CD4-positive, alpha-beta T cell treated with Interleukin-1 beta for 1 hour (primary cell): ENCODE measurements around the gene FIGN.

Experiments used
- DNase-seq, 2 donors: peaks; one replicate each; pipeline ENCODE4 v3.0.0-alpha.2; 2020 to 2022

Gene FIGN

DNA sequence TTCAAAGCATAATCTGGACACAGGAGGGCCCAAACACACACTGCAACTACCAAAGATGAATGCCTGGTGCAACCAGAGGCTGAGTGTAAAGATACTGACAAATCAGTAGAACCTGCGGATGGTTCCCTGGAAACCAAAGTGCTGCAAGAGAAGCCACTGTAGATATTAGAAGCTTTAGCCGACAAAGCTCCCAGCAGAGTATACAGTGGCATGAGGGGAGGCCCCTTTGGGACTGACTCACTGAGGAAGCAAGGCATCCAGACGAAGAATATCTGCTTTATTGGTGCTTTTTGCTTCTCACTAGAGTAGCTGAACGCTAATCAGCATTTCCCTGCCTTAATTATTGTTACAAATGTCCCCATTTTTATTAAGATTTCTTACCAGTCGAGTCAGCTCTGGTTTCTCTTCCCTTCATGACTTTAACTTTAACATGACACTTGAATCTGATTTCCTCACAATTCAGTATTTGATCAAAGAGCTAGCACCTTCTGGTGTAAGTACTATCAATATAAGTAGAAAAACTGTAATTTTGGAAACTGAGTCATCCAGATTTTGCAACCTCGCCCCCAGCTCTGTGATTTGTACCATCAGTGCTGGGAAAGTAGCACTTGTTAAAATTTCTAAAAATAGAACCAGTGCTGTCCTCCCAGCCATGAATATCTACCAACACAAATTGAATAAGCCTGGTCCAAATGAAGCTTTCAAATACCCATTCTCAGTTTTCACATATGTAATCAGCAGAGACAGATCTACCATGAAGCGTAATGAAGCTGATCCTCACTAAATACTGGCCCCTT is 34.2 kb downstream of the FIGN start:
- no peak for DNase-seq

DNA sequence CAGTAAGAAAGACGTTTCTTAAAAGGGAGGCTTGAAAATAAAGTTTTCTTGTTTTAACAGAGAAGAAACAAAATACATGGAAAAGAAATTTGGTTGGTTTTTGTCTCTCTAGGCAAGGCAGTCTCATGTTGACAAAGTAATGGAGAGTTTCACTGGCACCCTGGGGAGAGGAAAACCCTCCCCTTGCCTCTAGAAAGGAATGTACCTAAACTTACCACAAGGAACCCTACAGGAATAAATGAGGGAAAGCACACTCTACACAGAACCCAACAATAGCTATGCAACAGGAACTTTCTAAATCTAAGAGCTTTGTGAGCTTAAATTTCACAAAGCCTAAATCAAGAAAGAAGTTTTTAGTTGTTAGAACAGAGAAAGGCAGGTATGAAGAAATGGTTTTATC is 37.0 kb downstream of the FIGN start:
- no peak for DNase-seq

DNA sequence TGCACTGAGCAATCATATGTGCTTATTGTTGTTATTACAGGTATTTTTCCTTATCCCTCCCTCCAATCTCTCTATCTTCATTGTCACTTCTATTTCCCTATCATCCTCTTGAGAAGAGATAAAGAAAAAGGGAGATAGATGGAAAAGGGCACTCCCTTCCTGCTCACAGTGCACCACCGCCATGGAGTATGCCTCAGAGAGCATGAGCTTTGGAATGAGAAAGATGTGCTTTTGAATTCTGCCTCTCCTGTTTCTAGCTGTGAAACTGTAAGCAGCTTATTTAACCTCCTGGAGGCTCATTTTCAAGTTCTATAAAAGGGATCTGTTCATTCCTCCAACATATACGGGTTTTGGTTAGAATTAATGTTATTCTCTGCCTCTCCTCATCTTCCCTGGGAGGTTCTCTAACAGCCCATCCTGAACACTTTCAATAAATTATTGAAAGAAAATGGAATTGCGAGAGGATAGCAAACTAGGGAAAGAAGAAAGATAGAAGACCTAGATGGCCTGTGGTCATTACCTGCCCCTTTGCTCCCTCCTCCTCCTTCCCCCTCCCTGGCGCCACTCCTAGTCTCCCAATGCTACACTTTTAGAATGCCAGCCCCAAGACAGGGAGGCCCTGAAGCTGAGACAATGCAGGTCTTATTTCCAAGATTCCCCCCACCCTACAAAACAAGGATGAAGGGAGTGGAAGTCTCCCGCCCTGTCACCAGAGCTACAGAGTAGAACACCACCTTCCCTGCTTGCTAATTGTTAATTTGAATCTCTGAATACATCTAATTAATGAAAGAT is 37.8 kb downstream of the FIGN start:
- no peak for DNase-seq

DNA sequence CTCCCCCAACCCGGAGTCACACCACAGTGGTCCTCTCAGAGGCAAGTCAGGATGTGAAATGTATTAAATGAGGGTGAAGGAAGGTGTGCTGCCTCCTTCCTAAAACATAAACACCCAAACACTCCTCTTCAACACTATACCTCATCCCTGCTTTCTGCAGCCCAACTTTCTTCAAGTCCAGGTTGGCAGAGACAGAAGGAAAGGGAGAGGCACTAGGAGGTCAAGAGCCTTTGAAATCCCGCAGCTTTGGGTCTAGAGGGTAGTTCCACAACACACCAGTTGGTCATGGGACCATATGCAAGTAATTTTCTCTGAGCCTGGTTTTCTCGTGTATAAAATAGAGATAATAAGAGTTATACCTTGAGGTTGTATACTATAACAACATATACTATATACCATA is 38.4 kb downstream of the FIGN start:
- no peak for DNase-seq

DNA sequence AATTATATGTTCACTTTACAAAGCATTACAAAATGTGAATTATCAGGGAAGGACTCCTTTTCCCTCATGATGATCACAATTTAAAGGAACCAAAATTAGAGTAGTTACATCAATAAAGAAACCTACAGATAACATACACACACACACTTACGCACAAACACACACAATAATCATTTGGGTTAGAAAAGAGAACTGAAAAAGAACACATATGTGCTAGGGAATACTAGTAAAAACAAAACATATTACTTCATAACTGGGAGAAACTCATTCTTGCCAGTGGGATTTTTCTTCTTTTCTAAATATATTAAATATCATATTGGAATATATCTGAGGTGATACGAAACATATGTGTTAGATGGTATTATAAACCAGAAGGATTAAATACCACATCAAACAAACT is 42.3 kb downstream of the FIGN start:
- DNase-seq: no peak

DNA sequence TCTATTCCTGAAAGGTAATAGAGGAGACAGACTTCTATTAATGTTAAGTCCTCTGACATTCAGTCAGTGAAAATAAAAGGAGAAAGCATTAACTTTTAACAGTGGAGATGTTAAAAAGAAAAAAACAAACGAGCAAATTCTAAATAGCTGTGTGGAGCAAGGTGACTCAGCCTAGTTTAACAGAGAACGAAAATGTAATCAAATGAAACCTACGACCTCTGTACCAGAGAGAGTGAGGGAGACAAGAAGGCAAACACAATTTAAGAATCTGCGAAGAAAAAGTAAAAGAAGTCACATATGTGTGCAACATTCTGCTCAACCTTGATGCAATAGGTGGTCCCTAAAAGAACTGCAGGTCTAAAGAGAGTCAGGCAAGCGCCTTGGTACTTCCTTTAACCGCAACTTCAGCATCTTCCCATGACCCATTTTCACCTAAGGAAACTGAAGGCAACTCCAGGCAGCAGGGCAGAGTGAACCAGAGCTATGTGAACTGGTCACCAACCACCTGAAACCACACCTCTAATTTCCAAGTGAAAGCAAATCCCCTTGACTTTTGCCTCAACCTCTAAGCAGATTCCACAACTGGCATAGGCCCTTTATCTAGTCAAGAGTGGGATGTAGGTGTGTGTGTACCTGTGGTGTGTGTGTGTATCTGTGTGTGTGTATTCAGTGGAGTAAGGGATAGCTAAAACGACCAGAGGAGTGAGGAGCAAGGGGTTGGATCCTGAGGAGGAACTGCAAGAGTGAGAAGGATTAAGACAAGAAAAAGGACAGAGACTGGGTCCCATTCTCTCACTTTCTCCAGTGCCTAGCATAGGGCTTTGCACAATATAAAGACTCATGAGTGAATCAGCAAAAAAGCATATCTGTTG is 43.0 kb downstream of the FIGN start:
- DNase-seq: no peak

DNA sequence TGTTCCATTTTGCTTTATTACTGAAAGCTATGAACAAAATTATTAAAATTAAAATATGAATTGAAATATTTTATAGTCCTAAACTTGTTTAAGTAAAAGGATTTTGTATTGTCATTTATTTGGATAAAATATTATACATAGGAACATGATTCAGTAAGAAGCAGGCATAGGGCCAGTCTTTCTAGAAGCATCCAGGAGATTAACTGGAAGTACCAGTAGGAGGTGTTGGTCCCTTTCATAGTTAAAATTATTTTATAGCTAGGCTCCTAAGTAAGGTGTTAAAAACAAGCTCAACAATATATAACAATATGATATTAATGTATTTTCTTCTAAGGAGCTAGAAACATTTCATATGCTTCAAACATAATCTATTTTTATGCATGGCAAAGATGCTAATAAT is 43.7 kb downstream of the FIGN start:
- DNase-seq: no peak

DNA sequence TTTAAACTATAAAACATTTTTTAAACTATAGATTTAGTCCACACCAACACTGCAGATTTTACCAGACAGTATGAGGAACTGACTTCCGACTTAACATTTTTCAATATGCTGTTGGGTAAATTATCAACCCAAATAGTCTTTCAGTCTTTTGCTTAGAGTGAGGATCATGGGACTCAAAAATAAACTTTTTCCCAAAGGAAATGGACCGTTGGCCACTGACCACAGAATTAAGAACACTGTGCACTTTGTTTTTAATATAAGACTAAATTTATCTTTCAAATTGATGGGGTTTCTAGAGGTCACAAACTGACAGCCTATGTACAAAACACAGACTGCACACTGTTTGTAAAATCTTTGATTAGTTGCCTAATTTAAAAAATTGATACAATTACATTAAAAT is 44.9 kb downstream of the FIGN start:
- DNase-seq: no peak

DNA sequence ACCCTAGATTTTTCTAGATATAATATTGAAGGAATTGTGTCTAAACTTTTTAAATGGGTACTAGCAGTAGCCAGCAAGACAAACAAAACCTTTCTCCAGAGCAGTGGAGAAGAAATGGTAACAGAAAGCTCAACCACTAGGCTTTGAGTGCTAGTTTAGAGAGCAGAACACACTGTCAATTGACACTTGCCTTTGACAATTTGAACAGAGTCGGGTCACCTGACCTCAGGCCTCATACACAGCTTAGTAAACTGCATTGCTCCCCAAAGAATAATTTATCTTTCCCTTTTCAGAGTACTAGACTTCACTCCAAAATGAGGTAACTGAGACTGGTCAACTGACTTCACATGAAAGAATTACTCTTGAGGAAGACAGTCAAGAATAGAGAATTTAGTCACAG is 48.6 kb downstream of the FIGN start:
- DNase-seq: no peak

DNA sequence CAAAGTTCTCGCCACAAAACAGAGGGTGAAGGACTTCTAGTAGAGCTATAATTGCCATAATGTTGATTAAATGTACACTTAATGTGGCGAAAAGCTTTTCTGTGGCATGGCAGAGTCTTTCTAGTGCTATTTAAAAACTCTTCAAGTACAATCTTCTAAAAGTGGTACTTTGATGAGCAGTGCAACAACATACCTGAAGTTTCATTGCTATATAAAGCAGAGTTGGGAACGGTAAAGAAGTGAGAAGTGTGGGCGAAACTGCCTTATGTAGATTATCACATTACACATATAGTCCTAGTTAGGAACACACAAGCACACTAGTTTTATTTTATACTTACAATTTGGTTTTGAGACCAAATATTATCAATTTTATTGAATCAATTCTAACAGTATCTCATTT is 49.5 kb downstream of the FIGN start:
- DNase-seq: no peak

DNA sequence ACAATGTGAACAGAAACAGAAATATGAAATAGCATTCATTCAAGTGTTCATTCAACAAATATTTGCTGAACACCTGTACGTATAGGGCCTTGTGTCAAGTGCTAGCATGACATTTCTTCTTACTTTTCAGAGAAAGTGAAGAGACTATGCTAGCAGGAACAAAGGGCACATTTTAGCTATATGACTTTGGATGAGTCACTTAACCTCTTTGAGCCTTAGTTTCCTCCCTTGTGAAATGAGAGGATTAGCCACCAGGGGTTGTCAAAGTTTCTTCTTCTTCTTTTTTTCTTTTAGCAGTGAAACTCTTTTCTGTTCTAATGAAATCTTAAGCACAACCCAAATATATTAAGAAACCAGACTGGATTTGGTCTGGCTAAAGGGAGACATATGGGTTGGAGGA is 53.1 kb downstream of the FIGN start:
- DNase-seq: no peak

DNA sequence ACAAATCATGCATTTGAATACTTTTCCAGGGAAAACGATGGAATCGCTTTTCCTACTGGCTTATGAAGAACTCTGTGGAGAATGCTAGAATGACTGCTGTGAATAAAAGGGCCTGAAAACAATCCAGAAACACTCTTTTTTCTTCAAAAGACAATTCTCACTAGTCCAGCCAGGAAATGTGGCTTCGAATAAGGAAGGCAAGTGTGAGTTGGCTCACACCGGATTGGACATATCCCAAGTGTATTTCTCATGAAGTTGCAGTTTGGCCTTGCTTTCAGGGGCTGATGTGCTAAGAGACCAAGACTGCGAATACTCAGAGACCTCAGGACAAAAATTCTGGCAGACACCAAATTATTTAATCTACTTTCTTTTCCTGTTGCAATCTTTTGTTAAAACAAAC is 54.1 kb downstream of the FIGN start:
- DNase-seq: no peak

DNA sequence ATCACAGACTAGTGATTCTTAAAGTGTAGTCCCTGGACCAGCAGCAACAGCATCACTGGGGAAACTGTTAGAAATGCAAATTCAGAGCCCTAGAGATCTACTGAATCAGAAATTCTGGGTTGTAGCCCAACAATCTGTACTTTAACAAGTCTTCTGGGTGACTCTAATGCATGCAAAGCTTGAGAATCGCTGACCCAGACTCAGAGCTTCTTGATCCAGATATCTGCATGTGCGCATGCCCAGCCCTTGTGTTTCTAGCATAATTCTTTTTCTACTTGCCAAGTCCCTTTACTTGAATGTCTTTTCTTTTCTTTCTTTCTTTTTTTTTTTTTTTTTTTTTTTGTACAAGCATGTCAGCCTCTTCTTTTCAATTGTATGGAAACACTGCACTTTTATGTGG is 60.4 kb downstream of the FIGN start:
- DNase-seq: no peak

DNA sequence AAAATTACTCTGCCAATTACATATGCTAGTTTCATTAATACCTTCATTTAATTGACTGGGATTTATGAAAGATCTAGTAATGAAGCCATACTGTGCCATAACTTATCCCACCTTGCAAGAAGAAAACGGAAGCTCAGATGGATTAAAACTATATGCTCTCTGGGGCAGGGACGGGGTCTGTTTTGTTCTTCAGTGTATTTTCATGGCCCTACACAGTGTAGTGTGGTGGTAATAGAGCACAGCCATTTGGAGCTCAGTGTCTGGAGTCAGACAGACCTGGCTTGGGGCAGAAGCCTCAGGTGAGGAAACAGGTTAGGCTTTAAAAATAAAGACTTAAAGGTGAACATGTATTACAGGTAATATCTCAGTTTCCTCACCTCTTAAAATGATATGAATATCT is 62.3 kb downstream of the FIGN start:
- DNase-seq: no peak

DNA sequence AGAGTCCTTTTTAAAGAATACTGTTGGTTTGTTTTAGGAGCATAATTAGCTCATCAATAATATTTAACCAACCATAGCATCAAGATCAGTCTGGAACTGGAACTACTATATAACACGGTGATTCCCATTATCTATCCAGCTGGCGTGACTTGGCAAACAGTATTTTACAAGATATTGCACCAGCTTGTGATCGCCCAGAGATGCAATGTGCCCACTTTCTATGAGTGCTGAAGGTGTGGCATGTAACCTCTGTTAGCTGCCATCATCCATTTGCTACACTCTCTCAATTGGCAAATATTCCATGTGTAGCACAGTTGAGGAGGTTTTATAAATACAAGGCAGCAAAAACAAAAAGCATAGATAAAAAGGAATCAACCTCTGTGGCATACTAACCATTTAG is 64.9 kb downstream of the FIGN start:
- no peak for DNase-seq

DNA sequence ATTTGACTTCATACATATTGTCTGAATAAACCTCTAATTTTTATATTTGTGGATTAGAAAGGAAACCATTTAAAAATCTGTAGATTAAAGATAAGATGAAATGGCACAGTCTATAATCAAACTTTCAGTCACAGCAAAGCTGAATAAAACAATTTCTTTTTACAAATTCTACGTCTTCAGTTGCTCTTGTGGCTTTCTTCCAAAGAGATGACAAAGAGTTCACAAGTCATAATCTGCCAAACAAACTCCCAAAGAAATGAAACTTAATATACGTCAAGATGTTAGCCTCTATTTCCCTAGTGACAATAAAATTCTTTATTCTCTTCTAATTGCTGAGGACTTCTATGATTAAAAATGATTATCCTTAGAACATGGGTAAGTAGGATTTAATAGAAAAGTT is 66.3 kb downstream of the FIGN start:
- no peak for DNase-seq

DNA sequence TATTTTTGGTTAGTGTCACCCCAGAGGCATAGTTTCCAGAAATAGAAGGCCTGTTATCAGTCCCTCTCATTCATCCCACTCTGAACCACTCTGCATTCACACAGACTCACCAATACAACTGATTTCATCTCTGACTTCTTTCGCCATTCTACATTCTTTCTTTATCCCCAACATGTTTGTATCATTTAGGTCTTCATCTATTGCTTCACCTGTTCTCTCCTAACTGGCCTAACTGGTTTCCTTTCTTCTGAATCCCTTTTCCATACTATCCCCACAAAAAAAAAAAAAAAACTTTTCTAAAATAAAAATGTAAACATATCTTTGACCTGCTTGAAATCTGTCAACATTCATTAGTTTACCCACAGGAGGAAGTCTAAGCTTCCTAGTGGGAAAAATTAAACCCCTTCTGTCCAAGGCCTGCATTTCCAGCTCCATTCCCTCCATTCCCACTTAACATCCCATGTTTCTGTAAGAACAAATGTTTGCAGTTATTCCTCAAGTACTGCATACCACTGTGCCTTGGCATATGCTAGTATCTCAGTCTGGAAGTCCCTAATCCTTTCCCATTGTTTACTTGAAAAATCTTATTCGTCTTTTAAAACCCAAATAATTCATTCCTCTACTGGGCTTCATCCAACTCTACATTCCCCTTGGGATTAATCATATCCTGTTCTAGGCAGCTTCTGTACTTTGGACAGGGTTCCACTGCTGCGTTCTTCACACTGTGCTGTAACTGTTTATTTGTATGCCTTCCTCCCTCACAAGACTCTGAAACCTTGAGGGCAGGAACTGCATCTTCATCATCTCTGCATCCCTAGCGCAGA is 68.5 kb downstream of the FIGN start:
- no peak for DNase-seq

DNA sequence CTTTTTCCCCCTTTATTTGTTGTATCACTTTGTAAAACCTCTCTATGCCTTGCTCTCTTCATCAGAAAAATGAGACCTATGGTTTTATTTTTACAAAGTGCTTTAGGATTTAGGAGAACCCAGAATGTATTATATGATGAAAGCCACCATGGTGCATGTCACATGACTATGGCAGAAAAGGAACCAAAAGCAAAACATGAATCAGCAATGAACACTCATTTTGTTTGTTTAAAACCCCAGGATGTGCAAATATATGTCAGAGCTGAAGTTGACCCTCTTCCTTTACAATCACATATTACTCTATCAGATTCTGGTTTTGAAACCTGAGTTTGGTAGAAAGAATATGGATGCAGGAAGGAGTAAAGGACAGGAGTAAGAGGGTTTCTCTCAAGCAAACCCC is 70.0 kb downstream of the FIGN start:
- no peak for DNase-seq

DNA sequence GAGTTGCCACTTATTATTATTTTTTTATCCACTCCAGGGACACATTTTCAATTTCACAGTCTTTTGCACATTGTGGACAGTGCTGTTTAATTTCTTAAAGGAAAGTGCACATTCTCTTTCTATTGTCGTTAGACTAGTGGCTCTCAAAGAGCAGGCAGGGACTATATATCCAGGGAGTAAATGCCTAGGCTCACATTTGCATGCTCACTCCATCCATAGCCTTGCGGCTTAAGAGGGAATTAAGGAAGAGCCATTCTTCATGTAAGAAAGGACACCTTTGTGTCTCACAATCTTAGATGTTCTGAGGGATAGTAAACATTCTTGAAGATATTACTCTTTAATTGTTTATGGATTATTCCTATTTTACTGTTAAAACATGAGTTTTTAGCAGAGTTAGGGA is 70.8 kb downstream of the FIGN start:
- DNase-seq: no peak

DNA sequence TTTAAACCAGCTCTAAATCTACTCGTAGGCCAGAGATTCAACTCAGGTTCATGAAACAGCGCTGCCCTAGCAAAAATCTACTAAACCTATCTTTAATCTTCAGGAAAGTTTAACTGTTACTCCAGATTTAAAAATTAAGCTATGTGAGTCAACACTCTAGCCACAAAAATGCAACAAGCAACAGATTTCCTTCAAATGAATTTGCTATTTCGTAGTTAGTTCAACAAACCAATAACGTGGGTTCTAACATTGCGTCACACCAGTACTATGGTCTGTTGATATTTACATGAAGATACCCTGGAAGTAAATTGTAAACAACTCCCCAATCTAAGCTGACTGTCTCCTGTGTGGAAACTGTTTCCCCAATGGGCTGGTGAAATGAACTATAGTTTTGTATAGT is 71.2 kb downstream of the FIGN start:
- DNase-seq: no peak

DNA sequence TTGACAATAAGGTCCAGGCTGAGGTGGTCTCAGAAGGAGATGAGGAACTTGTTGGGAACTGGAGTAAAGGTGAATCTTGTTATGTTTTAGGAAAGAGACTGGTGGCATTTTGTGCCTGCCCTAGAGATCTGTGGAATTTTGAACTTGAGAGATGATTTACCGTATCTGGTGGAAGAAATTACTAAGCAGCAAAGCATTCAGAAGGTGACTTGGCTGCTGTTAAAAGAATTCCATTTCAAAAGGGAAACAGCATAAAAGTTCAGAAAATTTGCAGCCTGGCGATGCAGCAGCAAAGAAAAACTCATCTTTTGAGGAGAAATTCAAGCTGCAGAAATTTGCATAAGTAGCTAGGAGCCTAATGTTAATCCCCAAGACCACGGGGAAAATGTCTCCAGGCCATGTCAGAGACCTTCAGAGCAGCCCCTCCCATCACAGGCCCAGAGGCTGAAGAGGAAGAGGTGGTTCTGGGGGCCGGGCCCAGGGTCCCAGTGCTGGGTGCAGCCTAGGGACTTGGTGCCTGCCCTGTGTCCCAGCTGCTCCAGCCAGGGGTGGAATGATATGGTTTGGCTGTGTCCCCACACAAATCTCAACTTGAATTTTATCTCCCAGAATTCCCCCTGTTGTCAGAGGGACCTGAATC is 73.5 kb downstream of the FIGN start:
- DNase-seq: no peak

DNA sequence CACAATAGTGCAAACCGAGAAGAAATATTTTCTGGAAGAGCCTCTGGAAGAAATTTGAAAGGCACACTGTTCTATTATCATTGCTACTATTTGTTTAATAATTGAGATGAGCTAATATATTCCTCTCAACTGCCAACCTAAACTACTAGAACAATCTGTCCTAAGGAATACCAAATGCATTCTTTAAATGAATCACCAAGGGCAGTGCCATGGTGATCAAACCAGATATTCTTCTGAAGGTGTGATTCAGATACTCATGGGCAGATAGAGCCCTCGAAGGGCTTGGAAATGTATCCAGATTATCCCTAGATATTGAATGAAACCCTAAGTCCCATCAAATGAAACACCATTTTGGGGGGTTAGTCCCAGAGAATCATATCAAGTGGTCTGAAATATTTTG is 76.6 kb downstream of the FIGN start:
- no peak for DNase-seq
